Ramos (cell line): ENCODE data around the gene CPT1B.

Experiments
- in situ Hi-C: fragments of 300-500 bp; cut with MboI; formaldehyde crosslinking; loops from one replicate; pipeline ENCODE4 v1.14.3; 2022; ENCODE audit warnings: low sequenced_read_pairs; ENCODE audit not compliant: unreplicated experiment

Gene CPT1B

GRCh38 chr22:50573491-50574382 is 4.5 kb downstream of the CPT1B start:
- in situ Hi-C loops, result no loop called here

DNA sequence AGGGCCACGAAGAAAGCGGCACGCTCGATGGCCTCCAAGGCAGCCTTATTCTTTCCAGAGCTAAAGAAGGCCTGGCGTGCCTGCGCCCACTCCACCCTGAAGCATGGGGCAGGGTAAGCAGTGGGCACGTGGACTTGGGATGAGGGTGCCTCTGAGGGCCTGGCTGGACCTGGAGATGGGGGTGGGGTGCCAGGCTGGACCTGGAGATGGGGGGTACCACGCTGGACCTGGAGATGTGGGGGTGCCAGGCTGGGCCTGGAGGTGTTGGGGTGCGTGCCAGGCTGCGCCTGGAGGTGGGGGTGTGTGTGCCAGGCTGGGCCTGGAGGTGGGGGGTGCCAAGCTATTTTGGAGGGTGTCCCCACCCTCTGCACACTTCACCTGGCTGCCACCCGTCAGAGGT is 5.3 kb downstream of the CPT1B start:
- in situ Hi-C loops, result no loop called here

DNA sequence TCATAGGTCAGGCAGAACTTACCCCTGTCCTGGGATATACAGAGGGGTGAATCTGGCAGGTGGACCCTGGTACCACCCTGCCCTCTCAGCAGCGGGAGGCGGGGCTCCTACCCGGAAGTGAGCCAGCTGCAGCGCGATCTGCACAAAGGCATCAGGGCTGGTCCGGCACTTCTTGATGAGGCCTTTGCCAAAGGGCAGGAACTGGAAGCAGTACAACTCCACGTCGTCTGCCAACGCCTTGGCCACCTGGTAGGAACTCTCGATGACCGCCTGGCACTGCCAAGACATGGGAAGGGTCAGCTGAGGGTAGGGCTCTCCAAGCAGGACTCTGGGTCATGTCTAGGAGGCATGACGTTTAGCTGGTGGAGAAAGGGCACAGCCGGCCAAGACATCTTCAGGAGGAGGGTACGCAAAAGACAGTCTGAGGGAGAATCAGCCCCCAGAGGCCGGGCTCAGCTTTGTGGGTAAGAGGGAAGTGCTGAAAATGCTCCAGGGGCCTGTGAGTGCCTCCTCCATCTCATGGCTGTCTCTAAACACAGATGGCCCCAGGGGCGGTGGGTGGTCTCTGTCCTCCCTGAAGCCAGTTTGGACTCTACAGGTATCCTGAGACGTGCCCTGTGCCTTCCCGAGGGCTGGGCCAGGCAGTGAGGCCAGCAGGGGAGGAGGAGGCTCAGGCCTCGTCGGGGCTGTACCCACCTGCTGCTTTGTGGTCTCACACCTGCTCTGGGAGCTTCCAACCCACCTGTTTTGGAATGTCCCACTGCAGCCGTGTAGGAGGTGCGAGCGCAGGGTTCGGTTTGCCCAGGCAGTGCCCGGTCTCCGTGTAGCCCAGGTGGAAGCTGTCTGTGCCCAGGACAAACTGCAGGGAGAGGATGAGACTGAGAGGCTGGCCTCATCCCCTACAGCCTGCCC is 6.7 kb downstream of the CPT1B start:
- in situ Hi-C loops, result no loop called here

DNA sequence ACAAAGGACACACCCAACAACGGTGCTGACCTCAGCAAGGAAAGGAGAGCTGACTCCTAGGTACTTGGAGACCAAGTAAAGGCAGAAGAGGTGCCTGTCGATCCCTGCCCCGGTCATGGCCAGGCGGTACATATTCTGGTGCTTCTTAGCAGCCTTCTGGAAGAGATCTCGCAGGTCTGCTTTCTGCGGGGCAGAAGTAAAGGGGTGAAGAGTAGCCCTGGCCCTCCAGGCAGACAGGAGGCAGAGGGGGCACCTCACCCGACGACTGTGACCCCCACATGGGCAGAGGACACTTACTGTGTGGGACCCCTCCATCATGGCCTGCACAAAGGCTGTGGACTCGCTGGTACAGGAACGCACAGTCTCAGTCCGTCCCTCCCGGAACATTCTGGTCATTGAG is 7.4 kb downstream of the CPT1B start:
- in situ Hi-C loops, result no loop called here

- in situ Hi-C loops, result no loop called here
These were observed 8.2 kb downstream of the CPT1B start for GRCh38 chr22:50569896-50570535.

DNA sequence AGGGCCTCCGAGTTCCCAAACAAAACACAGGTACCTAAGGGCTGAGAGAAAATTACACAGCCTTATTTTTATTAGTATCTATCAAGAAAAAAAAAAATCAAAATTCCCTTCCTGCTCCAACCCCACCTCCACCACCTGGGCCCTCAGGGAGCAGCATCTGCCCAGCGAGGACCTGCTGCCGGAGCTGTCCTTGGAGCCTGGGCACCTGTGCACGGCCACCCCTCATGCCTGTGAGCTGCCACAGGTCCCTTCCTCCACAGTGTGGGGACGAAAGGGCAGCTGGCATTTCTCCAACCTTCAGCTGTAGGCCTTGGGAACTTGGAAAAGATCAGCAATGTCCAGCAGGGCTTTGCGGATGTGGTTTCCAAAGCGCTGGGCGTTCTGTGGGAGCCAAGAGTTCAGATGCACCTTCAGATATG is 9.2 kb downstream of the CPT1B start:
- in situ Hi-C loops, result no loop called here

DNA sequence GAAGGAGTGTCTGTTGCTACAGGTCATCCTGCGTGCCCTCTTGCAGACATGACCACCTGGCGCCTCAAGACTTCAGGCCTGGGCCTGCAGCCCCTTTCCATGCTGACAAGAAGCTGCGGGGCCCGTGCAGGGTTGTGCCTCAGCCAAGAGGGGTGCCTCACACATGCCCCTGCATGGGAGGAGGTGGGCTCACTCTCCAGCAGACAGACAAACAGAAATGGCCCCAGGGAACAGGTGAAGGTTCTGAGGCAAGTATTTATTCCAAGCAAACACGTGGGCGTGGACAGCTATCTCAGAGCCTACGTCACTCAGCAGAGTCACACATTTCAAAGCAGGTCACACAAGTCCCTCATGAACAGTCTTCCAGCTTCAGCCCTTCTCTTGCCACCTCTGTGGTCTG is 9.6 kb downstream of the CPT1B start:
- in situ Hi-C loops, result no loop called here

GRCh38 chr22:50567721-50568252 is 10.4 kb downstream of the CPT1B start:
- in situ Hi-C loops, result no loop called here

DNA sequence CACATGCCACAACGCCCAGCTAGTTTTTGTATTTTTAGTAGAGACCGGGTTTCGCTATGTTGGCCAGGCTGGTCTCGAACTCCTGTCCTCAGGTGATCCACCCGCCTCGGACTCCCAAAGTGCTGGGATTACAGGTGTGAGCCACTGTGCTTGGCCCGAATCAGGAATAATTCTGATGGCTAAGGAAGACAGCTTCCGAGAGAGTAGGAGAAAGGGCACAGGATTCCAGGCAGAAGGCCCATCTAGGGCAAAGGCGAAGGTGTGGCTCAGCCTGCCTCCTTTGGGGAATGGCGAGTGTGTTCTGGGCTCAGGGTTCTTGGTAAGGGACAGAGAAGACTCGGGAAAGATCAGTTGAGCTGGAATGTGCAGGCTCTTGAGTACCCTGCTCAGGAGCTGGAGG is 13.9 kb downstream of the CPT1B start:
- in situ Hi-C loops, result no loop called here

DNA sequence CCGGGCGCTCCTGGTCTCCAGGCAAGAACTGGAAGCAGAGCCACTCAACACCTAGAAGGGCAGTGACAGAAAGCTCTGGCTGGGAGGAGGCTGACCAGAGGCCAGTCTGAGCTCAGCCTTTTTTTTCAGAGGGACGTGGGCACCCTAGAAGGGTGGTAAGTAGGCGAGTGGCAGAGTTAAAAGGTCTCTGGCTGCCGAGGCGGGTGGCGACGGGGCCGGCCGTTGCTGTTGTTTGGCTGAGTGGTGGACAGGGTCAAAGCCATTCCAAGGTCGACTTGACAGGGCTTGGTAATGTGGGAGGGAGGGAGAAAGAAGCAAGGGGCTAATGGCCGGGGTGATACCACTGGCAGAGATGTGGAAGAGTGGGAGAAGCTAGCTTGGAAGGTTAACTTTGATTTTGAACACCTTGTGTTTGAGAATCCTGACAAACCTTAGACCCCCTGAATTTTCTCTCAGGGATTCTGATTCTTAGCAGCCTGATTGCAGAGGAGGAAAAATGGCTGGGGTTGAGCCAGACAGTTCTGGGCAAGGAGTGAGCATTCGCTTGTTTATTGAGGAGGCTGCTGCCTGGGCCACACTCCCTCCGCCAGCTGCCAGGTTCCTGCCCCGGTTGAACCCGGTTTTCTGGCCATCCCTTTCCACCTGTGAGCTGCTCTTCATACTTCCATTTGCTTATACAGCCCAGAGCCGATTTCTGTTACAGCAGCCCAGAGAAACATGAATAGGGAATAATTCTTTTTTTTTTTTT is 14.6 kb downstream of the CPT1B start:
- in situ Hi-C loops, result no loop called here

DNA sequence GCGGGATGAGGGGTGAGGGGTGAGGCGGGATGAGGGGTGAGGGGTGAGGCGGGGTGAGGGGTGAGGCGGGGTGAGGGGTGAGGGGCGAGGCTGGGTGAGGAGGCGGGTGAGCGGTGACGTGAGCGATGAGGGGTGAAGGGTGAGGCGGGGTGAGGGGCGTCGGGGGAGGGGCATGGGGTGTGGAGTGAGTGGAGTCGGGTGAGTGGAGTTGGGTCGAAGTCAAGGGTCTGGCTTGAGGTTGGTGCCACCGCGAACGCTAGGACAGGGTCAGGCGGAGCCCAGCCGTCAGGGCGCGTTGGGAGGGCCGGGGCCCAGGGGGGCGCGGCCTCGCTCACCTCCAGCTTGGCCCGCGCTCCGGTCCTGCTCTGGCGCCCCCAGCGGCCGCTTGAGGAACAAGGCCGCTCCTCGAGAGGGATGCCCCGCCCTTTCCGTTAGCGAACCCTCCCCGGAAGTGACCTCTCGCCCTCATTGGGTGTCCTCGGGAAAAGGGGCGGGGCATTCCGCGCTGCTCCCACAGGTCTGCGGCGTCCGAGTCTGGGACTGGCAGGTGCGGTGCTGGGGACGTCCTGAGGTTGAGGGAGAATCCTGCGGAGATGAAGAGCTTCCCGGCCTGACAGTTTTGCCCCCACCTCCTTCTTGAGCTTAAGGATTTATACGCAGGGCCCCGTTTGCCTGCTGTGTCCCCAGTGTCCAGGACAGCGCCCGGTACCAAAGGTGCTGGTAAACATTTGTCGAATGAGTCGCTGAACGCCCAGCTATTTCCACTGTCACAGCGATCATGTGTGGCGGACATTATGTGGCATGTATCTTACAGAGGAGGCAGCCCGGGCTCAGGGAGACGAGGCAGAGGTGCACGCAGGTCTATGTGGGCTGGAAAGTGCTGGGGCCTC is 15.5 kb downstream of the CPT1B start, which contains the start of gene SYCE3:
Gene SYCE3 (minus strand): TSS at position 397 of the 890 bp plus-strand sequence. CDS start 6,514 bp downstream, outside the sequence.
- in situ Hi-C loops, result no loop called here

- in situ Hi-C loops, result no loop called here
These were observed 16.5 kb downstream of the CPT1B start for GRCh38 chr22:50561401-50562358.

GRCh38 chr22:50560034-50560433 is 18.2 kb downstream of the CPT1B start:
- in situ Hi-C loops, result no loop called here

DNA sequence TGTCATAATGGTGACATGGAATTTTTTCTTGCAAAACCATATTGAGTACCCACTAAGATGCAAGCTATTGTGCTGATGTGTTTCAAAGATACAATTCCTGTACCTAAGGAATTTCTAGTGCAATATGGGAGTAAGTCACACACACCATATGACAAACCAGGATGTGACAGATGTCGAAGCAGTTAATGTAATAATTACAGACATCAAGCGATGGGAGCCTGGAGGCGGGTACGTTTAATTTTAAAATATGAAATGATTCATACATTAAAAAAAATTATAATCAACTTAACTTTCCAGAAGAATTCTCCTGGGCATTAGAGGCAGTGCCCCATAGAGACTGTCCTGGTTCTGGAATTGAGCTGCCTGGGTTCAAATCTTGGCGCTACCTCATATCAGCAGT is 21.5 kb downstream of the CPT1B start:
- in situ Hi-C loops, result no loop called here

DNA sequence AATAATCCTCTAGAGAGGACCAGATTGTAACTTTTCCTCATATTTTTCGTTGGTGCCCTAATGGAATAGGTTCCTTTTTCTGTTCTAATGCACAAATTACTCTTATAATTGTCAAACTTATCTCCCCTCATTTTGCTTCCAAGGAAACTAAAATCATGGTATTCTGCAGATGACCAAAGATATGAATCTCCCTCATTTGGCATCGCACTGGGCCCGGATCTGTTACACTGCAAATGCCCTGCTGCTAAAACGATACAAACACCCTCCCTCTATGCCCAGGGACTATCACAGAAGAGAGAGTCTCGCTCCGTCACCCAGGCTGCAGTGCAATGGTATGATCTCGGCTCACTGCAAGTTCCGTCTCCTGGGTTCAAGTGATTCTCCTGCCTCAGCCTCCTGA is 24.9 kb downstream of the CPT1B start:
- in situ Hi-C loops, result no loop called here

DNA sequence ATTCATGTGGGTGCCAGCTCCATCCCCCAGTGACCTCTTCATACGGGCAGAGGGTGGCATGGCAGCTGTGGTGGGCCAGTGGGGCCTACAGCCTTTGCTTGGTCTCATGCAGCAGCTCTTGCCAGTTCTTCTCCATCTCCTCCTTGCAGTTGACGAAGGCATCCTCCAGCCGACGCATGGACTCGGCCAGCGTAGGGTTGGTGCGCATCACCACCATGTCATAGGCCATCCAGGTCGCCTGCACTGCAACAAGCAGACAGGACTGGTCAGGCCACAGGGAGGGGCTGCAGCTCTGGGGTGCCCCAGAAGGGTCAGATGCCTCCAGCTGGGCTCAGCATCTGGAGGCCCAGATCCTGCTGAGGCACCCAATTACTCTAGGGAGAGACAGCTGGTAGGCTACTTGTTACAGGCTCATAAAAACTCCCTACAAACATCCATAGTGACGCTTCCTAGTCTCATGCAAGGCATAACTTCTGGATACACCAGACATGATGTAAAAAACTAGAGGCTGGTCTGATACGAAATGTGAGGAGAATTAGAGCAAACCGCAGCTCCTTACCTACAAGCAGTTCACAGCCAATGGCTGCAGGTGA is 27.0 kb downstream of the CPT1B start:
- in situ Hi-C loops, result no loop called here

DNA sequence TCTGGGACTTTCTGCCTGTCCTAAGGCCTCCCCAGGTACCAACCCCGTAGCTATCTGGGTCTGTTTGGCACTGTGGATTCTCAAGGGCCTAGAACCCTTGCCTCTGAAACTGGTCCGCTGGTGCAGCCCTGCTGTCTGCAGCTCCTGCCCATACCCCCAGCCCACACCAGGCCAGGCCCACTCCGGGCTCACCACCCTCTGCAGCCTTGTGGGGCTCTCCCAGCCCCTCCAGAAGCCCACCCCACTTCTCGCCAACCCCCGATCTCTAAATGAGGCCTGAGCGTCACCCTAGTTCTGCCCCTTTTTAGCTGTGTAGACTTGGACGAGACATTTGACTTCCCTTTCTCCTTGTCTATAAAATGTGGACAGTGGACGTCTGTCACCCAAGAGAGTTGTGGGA is 27.8 kb downstream of the CPT1B start:
- in situ Hi-C loops, result no loop called here
